Cardiac septum (tissue), 1 donor: Measurements from ENCODE around the gene ESD. TPM values are rescaled to one million over a fixed set of nuclear protein-coding genes. Genes with fewer than 3 reads are reported as not detected.
"Not testable (repeated sequence)": the region's sequence is repeated elsewhere in the genome, so short reads cannot be mapped to it uniquely, and the experiment has no call there.

Experiments
- DNase-seq: peaks from one replicate; pipeline ENCODE4 v3.0.0-alpha.2; 2020; ENCODE audit warnings: low spot score
- intact Hi-C: fragments of 100-400 bp; cut with DNase I; formaldehyde crosslinking; loops from one replicate; pipeline ENCODE4 v1.14.0; 2022
- long read RNA-seq: library from polyadenylated mRNA; unstranded; transcript quantifications from one replicate; pipeline ENCODE4 v2.0.0, GENCODE V29; 2021
- total RNA-seq: library from RNA; stranded (reverse); fragmentation: NEBNext Ultra II Directional; extraction: Animal tissue kit (Norgen Biotek cat#: 25700); gene quantifications from one replicate; pipeline ENCODE4 v1.2.1, GENCODE V29; 2021
- donor health status: DM: no; HTN: no; CAD: no.

ESD gene, protein sequence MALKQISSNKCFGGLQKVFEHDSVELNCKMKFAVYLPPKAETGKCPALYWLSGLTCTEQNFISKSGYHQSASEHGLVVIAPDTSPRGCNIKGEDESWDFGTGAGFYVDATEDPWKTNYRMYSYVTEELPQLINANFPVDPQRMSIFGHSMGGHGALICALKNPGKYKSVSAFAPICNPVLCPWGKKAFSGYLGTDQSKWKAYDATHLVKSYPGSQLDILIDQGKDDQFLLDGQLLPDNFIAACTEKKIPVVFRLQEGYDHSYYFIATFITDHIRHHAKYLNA
- 94.9 TPM for total RNA-seq
- long read RNA-seq, transcript ESD-202 (10 exons, 1,192 nt) = major isoform, 60 of 81 reads
- long read RNA-seq, partial matches to known transcripts = 12 of 81 reads
- long read RNA-seq, other reads (novel, unspliced or antisense) = 6 of 81 reads

DNA sequence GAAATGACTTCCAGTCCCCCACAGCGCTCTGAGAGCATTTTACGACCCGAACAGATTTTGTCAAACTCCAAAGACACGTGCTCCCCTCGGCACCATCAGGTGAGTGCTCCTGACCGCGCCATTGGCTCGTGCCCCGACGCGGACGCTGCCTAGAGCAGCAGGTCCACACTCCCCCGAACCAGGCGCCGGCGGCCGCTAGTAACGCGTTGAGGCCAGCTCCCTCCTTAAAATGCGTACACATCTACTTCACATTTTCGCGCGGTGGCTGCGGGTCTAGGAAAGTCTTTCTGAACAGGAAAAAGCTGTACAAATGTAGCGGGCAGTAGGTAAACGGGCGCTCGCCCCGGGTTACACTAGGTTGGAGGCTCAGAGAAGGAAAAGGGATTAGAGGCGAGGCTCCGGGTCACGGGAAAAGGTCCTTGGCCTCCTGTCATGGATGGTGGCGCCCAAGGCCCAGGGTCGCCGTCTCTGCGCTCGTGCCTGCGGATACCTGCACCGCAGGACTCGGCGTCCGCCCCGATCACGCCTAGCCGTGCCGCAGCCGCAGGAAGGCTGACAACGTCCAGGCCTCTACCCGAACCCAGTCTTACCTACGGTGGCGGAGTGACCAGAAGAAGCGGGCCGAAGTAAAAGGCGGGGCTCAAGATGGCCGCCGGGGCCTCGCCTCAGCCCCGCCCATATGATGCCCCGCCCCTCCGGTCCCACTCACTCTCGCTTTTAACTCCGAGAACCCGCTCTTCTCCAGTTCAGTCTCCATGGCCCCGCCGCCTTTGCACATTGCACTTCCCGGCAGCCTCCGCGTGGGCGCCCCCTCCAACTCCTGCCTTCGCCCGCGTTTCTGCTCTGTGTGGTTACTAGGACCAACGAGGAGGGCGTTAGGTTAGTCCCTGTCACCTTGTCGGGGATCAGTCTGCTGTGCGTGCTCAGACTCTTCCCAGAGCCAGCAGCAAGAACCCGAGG lies at the start of gene ESD:
ESD (minus strand) TSS at position 647 of the 960 bp plus-strand sequence. CDS start 5,748 bp downstream, outside the sequence.
- peak; percentile 95 for DNase-seq
- intact Hi-C loops = loop anchor here (5.0 kb wide), 1 partner anchor 244 kb away; the partner anchor contains the start of gene LRCH1

DNA sequence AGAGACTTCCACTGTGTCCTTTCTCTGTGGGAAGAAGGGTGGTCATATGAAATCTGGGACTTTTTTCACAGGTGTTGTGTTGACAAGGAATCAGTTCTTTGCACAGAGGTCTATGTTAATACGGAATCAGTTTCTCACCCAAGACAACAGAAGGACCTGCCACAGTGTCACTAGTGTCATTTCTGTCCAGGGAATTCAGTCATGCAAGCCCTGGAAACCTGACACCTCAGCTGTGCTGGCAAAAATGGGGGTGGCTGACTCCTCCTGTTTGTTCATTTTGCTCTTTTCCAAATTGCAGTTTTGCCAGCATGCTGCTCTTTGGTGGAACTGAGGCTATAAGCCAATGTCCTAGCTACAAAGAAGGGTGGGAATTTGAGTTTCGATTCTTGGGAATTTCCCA lies 49.8 kb upstream of the ESD start:
- intact Hi-C loops = no loop called here
- DNase-seq = no peak

- intact Hi-C loops = no loop called here
Observed at GRCh38 chr13:46845146-46845545, 48.2 kb upstream of the ESD start.

DNA sequence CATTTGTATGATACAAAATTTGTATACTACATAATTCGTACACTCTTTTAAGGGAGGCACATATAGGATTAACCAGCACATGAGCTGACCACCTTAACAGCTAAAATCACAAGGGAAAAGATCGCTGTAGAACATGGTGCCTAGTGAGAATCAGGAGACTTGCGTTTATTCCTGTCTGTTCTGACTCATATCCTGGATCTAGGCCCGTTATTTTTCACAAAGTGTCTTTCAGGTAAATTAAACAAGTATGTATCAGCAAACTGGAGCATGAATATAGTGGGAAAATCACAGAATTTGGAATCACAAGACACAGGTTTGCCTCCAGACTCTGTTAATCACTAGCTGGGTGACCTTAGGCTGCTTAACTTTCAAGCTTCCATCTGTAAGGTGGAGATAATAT lies 47.5 kb upstream of the ESD start:
- intact Hi-C loops = no loop called here
- DNase-seq = no peak

More at GRCh38 chr13:46845146-46845545, 48.2 kb upstream of the ESD start:
- DNase-seq = no peak

- no peak for DNase-seq
- intact Hi-C loops = no loop called here
Observed at GRCh38 chr13:46839399-46839798, 42.4 kb upstream of the ESD start.

DNA sequence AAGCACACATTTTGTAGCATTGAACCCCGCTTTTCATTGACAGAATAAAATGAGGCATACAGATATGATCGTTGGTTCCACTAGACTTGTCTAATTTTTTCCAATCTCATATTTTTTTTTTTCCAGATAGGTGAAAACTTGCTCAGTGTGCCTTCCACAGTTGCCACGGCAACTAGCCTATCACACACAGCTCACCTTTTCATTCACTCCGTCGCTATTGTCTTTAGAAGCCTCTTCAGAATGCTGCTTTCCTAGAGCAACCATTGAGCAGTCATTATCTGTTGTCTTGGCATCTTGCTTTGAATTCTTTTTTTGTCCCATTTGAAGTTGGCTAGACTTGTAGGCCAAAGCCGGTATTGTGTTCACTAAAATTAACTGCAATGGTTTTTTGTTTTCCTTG lies 37.7 kb upstream of the ESD start:
- no peak for DNase-seq
- intact Hi-C loops = no loop called here

GRCh38 chr13:46831588-46832194 lies 34.7 kb upstream of the ESD start:
- DNase-seq = no peak
- intact Hi-C loops = no loop called here

- intact Hi-C loops = no loop called here
- no peak for DNase-seq
Observed at GRCh38 chr13:46830405-46831005, 33.5 kb upstream of the ESD start.

DNA sequence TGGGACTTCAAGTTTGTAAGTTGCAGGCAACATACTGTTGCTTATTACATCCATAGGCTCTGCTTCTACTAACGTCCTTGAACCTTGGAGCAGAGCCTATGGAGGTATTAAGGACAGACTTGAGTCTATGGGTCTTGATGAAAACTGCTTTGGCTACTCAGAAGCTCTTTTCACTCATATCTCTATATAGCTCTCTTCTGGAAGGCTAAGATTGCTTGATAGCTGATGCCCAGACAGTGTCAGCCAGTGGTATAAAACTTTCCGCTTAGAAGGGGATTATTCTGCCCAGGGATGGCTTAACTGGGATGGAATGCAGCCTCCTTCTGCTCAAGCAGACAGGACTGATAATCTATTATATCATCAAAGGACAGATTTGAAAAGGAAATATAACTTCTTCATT lies 25.6 kb upstream of the ESD start:
- intact Hi-C loops = no loop called here
- no peak for DNase-seq

DNA sequence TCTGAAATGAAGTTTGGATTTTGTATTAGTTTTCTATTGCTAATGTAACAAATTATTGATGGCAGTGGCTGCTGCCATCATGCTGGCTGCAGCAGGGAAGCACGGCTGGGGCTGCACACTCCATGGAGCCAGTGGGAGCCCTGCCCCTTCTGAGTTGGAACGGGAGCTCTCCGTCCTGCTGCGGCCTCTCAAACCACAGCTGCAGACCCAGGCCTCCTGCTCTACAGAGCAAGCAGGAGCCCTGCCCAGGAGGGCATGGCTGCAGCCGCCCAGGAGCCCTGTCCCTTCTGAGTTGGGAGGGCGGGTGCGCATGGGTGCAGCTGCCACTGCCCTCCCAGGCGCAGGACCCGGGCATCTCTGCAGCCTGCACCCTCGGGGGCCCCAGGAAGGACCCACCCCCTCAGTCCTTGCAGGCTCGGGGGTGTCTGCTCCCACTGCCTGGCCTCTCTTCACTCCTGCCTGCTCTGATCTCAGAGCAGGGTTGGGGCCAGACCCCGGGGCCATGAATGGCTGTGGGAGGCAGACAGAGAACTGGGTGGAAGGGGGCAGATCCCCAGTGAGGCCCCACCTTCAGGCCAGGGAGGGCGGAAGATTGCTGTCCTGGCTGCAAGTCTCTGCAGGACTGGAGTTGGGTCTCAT lies 21.0 kb upstream of the ESD start:
- intact Hi-C loops = no loop called here
- no peak for DNase-seq

DNA sequence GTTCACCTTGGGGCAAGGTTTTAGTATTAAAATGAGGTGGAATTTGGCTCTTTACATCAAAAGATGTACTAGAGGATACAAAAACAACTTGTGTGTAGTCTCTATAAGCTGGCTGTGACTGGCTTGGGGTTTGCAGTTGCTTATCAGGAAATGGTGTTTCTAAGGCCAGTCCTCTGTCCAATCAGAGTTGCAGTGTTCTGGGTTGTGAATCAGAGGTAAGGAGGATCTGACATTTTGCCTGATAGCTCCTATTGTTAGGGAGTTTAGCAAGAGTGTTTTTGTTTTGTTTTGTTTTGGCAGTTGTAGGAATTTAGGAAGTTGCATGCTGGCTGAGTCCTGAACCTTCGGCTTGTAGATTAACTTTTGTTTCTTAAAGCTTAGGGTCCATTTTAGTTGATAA lies 20.1 kb upstream of the ESD start:
- DNase-seq = no peak
- intact Hi-C loops = no loop called here

DNA sequence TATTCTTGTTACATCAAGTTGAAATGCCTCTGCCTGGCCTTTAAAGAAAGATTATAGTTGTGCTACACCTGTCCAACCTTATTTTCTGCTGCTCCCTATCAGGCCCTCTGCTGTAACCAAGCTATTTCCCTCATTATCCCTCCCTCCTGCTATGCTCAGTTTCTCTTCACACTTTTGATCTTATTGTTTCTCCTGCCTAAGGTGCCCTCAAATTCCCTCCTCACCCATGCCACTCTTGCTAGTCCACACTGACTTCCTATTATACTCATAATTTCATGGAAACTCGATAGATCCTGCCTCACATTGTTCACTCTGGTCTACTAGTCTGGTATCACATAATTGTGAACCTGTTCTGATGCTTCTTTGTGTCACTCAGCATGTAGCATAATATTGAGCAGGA lies 19.4 kb upstream of the ESD start:
- intact Hi-C loops = no loop called here
- no peak for DNase-seq

DNA sequence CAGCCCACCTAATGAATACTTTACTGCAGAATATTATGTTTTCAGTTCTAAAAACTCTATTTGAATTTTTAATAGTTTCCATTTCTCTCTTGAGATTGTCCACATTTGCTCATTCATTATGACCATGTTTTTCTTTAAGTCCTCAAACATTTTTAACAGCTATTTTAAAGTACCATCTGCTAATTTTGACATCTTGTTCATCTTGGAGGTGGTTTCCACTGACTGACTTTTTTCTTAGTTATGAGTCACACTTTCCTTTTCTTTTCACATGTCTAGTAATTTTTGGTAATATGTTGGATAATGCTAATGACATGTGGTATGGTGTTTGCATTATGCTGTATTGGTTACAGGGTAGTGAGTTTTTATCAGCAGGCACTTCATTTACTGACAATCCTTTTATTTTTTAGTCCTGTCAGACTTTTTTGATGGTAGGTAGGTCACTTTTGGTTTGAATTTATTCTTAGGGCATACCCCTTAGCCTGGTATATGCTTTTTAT lies 15.4 kb upstream of the ESD start:
- intact Hi-C loops = no loop called here
- DNase-seq = no peak

- no peak for DNase-seq
- intact Hi-C loops = no loop called here
Observed at GRCh38 chr13:46810440-46810839, 13.5 kb upstream of the ESD start.

GRCh38 chr13:46804921-46805320 lies 8.0 kb upstream of the ESD start:
- intact Hi-C loops, DNase-seq: not testable (repeated sequence)

DNA sequence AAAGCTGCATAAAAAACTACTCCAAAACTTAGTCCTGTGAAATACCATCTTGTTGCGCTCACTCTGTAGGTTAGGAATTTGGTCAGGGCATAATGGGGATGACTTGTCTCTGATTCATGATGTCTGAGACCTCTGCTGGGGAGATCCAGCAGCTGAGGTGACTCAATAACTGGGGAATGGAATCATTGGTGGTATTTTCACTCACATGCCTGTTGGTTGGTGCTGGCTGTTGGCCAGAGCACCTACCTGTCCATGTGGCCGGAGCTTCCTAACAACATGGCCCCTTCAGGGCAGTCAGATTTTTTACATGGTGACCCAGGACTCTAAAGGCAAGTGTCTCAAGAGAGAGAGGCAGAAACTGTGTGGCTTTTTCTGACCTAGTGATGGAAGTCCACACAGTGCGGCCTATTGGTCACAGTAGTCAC lies 7.4 kb upstream of the ESD start:
- intact Hi-C loops = no loop called here
- no peak for DNase-seq

DNA sequence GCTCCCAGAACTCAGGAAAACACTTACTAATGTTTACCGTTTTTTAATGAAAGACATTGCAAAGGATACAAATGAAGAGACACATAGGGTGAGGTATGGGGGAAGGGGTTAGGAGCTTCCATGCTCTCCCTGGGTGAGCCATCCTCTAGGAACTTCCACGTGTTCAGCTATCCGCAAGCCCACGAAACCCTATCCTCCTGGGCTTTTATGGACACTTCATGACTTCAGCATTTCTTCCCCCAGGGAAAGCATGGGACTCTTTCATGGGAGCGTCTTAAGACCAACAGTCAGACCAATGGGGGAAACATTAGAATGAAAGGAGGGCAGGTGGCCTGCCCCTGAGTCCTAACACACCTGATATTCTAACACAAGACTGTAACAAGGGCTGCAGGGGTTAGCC lies 6.6 kb upstream of the ESD start:
- intact Hi-C loops = no loop called here
- no peak for DNase-seq

DNA sequence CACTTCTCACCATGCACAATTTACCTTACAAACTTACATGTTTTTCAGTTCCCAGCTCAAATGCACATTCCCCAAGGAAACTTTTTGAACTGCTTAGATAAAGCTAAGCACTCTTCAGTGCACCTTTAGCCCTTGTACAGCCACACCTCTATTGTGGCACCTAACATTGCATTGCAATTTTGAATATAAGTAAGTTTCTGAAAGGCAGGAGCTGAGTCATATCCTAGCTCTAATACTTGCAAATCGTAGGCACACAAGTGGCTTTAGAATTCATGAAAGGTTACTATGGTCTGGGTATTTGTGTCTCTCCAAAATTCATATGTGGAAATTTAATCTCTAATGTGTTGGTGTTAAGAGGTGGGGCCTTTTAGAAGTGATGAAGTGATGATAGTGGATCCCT lies 4.9 kb upstream of the ESD start:
- DNase-seq = no peak
- intact Hi-C loops = no loop called here

GRCh38 chr13:46799139-46799538 lies 2.2 kb upstream of the ESD start:
- DNase-seq = no peak
- intact Hi-C loops = loop anchor here (5.0 kb wide), 1 partner anchor 247 kb away; the partner anchor contains the start of gene LRCH1
